Right ventricle myocardium superior (tissue), 1 donor: ENCODE measurements around the gene FAM171A2. TPM values are rescaled to one million over a fixed set of nuclear protein-coding genes. Genes with fewer than 3 reads are reported as not detected.
A peak's percentile ranks its signal among the peaks of the same experiment; 100 is the strongest.
"Not testable (repeated sequence)": the region's sequence is repeated elsewhere in the genome, so short reads cannot be mapped to it uniquely, and the experiment has no call there.

Experiments
- ATAC-seq: fragments of 200-7000 bp; cut with Tn5 transposase; one replicate; pipeline ENCODE4 v1.9.1; 2020; ENCODE audit warnings: mild to moderate bottlenecking; ENCODE audit not compliant: poor library complexity
- DNase-seq: peaks from one replicate; pipeline ENCODE4 v3.0.0-alpha.2; 2020
- intact Hi-C: fragments of 100-400 bp; cut with DNase I; formaldehyde crosslinking; loops from one replicate; pipeline ENCODE4 v1.11.2; 2022
- total RNA-seq: library from RNA; stranded (reverse); fragmentation: NEBNext Ultra II Directional; extraction: Animal tissue kit (Norgen Biotek cat#: 25700); gene quantifications from one replicate; pipeline ENCODE4 v1.2.1, GENCODE V29; 2021
- donor health status: DM: no; HTN: yes; CAD: no; lungs with severe emphysema.

The FAM171A2 gene
- total RNA-seq, 1 donor from 2014 or later = 0.62 TPM

DNA sequence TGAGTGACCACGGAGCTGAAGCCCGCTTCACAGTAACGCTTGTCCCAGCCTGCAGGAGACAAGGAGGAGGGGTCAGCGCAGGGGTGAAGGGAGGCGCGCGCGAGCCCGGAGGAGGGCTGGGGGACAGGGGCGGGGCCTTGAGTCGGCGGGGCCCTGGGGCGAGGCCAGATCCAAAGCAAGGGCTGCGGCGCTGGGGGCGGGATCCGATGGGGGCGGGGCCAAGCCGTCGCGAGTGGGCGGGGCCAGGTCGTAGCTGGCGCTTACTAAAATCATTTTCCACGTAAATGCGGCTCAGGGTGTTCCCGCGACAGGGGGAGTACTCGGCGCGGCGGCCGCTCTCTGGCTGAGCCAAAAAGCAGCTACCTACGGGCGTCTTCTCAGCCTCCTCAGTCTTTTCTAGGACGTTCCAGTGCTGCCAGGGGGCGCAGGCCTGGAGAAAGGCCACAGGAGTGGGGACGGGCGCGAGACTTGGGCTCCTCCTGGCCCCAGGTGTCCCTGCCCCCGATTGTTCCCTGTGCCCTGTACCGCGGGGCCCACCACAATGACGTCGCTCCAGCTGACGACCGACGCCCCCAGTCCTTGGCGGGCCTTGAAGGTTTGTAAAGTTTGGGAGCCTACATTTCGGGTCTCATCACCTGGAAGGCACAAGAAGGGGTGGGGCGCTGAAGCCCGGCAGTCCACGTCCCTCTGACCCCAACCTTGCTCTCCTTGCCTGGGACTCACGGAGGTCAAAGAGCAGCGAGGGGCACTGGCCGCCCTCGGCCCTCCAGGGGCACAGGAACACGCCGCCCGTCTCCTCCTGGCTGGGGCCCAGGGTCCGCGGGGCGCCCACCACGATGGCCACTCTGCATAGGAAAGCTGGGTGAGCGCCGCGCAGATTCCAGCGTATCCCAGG is 21.9 kb upstream of the FAM171A2 start:
- peak; percentile 87 for DNase-seq
- intact Hi-C loops = no loop called here

DNA sequence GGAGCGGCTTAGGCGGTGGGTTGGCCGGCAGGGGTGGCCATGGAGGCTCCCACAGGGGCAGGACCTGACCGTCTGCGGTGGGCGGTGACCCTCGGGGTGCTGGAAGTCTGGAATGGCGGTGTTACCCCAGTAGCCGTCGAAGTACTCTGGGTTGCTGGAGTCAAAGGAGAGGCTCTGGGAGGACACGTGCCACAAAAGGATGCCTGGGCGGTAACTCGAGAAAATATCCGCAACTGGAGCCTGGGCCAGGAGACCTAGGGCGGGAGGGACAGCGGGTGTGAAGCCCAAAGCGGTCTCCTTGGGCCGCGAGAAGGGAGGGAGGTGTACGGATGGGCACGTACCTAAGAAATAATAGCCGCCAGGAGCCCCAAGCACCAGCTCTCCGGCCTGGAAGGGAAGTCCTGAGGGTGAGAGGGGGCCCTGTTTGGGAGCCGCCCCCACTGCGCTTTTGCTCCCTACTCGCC is 21.2 kb upstream of the FAM171A2 start:
- ATAC-seq = peak; percentile 23
- no peak for DNase-seq
- intact Hi-C loops = no loop called here

More for the DNA sequence above, 21.9 kb upstream of the FAM171A2 start:
- peak; percentile 94 for ATAC-seq

DNA sequence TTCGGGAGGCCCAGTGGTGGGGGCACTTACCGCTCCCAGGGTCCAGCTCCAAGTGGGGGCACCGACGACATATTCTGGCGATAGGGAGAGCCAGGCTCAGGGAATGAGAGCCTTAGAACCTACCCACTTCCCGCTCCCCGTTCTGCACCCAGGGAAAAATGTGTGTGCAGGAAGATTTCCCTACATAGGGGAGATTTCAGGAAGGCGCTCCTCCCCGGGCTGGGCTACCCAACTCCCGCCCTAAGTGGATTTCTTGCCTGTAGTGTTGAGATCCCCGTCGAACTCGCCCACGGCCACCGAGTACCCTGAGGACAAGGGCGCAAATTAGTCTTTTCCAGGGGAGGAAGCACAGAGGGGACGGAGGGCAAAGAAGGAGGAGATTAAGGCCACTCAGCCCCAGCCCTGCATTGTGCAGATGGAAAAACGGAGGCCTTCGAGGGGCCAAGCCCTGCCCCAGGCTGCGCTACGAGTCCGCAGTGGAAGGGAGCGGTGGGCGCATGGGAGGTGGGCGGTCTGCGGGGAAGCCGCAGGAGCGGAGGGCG is 20.7 kb upstream of the FAM171A2 start:
- DNase-seq (no peak), ATAC-seq (no peak)
- intact Hi-C loops = no loop called here

DNA sequence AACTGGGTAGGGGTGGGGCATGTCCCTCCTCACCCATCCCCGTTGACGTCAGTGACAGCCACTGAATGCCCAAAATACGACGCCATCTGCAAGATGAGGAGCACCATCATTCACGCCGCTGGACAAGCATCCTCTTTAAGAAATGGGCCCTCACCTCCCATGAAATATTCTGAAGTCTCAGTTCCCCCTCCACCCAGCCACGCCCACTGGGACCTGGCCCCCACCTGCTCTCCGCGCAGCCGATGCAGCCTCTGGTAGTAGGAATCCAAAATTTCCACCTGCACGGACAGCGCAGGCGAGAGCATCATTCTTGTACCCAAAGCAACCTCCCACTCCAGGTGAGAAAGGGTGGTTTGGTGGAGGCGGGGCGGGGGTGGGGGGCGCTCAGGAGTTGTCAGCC is 20.2 kb upstream of the FAM171A2 start:
- ATAC-seq (no peak), DNase-seq (no peak)
- intact Hi-C loops = no loop called here

DNA sequence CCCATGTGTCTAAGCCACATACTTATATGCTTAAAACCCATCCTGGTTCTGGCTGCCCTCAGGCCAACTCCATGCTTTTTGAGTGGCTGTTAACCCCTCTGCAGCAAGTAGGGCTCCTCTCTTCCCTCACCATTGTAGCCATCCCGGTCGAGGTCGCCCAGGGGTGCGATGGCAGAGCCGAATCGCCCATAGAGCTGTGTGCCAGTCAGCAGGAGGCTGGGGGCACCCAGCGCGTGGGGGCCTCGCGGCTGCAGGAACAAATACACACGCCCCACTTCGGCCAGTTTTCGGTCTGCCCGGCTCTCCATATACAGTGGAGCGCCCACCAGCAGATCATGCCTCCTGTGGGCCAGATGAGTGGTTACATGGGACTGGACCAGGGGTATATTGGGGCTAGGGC is 19.7 kb upstream of the FAM171A2 start:
- ATAC-seq (no peak), DNase-seq (no peak)
- intact Hi-C loops = no loop called here

DNA sequence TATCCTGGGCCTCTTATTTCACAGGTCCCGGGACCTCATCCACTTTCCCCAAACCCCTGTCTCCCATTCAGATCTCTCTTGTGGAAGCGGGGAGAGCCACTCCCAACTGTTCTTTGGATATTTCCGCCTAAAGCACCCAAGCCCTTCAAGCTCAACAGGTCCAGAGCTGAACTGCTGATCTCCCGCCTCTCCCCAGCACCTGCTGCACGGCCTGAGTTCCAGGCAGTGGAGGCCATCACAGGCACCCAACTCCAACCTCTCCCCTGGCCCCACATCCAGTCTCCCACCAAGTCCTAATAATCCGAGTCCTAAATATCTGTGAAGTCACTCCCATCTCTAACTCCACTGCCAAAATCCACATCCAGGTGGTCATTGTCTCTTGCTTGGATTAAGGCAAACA is 19.3 kb upstream of the FAM171A2 start:
- no peak for ATAC-seq
- intact Hi-C loops = no loop called here
- DNase-seq = no peak

DNA sequence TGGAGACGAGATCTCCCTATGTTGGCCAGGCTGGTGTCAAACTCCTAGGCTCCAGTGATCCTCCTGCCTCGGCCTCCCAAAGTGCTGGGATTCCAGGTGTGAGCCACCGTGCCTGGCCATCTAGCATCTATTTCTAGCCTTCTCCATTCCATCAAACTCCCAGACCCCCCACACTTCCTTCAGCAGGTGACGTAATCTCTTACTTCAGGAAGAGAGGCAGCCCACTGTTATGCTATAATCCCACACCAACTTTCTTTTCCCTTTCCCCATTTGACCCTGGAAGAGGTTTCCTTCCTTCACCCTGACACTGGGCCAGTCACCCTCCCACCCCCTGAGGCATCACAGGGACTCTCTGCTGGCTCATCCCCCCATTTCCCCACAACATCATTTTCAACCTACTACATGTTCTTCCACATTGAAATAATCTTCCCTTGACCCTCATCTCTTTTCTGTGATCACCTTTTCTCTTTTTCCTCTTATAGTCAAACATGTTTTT is 18.2 kb upstream of the FAM171A2 start:
- DNase-seq (no peak), ATAC-seq (no peak)
- intact Hi-C loops = no loop called here

DNA sequence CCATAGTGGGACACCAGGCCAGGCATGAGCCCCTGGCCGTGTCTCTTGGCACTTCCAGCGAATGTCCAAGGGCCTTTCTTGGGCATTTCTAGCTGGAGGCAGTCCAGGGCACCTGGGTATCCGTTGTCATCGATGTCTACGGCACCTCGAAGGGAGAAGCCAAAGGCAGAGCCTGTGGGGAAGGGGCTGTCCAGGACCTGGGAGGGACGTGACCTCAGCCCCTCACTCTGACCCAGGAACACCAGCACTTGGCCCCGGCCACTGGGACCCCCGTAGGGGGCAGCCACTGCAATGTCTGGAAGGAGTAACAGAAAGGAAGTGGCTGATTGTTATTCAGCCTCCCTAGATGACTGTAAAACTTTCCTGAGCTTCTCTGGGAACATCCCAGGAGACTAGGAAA is 17.1 kb upstream of the FAM171A2 start:
- DNase-seq = no peak
- no peak for ATAC-seq
- intact Hi-C loops = no loop called here

DNA sequence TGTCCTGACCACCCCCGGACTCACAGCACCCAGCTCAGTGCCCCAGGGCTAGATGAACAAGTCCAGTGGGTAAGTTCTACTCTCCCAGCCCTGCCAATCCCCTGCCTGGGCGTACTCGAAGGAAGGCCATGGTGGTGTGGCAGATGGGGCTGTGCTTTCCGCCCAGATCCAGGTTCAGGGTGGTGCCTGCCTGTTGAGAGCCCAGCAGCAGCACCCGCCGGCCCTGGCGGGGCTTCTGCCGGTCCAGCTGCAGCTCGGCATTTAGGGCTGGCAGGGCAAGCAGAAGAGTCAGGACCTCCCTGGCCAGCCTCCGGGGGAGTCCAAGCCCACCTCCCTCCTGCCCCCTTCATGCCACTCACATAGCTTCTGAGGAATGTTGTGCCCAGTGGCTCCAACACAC is 16.2 kb upstream of the FAM171A2 start:
- intact Hi-C loops = no loop called here
- ATAC-seq (no peak), DNase-seq (no peak)

DNA sequence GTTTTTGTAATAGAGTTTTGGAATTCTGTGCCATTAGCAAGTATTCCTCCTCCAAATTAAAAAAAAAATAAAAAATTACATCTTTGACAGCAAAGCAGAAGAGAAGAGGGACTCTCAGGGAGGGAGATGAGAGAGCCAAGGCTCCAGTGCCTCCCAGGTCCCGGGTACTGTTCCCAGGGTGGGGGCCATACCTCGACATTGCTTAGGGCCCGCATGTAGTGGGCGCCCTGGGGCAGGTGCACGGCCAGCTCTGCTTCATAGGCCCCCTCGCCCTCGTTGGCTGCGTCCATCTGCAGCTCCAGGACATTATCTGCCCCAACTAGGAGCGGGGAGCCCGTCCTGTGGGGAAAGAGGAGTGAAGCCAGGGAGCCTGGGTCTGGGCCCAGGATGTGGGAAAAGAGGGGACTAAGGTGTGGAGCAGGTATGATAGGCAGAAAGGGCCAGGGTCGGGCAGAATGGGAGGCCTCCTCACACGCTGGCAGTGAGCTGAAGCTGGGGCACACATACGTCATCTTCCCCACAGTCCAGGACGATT is 14.6 kb upstream of the FAM171A2 start:
- ATAC-seq (no peak), DNase-seq (no peak)
- intact Hi-C loops = no loop called here

DNA sequence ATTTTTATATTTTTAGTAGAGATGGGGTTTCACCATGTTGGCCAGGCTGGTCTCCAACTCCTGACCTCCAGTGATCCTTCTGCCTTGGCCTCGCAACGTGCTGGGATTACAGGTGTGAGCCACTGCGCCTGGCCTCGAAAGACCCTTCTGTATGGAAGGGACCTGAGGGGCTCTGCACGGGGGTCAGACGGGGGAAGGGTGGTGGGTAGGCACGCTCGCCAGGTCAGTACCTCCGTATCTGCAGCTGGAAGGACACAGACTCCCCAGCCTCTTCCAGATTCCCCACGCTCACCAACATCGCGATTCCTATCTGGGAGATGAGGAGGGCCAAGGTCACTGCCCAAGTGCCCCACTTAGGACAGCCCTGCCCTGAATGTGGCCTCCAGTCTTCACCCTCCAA is 13.1 kb upstream of the FAM171A2 start:
- no peak for ATAC-seq
- intact Hi-C loops = no loop called here
- DNase-seq = no peak

DNA sequence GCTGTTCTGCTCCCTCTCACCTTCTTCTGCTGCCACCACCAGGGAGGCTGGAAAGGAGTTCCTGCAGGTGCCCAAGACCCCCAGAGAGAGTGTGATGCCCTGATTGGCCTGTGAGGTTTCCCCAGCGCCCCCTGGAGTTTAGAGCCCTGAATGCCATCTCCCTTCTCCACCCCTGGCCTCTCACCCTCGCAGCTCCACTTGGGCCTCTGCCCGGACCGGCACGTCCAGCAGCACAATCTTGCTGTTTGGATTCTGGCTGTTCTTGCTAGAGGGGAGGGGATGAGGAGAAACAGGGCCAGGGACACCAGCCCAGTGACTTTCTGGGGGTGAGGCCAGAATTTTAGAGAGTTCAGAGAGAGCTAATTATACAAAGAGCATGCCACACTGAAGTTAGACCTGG is 12.5 kb upstream of the FAM171A2 start:
- ATAC-seq = peak; percentile 86
- DNase-seq = peak; percentile 81
- intact Hi-C loops = no loop called here

DNA sequence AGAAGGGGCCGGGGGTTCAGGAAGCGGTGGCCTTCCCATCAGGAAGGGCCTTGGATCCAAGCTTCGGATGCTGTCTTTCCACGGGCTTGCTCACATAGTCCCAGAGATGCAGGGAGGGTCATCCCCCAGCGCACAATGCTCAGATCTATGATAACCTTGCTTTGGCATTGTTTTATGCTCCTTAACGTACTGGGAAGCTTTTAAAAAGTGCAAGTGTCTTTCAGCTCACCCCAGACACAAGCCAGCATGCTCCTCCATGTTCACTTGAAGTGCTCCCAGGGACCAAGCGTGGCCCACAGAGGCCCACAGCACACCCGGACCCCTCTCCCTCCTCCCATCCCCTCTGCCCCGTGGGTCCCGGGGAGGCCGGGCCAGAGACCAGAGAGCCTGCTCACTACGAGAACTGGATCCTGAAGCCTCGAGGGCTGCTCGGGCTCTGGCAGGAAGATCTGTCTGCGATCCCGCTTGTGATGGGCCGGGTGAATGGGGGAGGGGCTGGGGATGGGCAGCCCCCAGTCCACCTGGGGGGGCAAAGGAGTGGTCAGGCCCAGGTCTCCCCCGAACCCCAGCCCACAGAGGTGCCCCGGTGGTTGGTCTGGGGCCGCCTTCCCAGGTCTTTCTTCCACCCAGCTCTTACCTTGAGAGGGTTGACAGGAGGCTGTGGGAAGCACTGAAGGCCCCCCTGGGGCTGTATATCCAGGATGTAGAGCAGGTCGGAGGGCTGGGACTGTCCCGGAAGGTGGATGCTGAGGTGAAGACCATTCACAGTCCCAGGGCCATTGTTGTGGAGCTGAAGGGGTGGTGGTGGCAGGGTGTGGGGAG is 11.8 kb upstream of the FAM171A2 start:
- DNase-seq (no peak), ATAC-seq (peak; percentile 21)
- intact Hi-C loops = no loop called here

DNA sequence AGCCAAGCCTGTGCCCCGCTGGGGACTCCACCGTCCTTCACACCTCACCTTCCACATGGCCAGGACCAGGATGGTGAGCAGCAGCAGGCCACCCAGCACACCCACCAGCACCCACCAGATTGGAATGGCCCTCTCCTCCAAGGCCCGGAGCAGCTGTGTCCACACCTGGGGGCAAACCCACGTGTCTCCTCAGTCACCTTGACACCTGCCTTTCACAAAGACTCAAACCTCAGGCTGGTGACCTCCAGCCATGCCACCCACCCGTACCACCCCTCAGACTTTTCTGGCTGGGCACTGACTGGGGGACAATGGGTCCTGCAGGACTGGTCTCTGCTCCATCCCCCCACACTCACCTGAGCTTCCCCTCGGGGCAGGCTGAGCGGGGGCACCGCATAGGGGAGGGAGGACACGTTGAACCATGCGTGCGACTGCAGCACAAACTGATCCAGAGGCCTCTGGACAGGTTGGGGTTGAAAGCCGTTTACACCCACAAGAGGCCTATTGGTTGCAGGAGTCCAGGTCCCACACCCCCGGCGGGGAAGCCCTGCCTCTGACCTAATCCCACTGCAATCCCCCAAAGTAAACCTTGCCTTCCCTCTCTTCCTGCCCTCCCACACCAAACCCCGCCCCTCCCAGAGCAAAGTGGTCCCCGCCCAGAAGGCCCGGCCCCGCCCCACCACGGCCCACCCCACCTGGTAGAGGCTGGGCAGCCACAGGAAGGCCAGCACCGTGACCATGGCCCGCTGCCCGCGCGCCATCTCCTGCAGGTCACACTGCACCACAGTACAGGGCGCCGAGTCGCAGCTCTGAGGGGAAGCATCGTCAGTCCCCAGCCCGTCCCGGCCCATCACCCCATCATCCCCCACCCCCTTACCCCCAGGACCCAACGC is 10.9 kb upstream of the FAM171A2 start:
- no peak for DNase-seq
- peak; percentile 20 for ATAC-seq
- intact Hi-C loops = no loop called here

DNA sequence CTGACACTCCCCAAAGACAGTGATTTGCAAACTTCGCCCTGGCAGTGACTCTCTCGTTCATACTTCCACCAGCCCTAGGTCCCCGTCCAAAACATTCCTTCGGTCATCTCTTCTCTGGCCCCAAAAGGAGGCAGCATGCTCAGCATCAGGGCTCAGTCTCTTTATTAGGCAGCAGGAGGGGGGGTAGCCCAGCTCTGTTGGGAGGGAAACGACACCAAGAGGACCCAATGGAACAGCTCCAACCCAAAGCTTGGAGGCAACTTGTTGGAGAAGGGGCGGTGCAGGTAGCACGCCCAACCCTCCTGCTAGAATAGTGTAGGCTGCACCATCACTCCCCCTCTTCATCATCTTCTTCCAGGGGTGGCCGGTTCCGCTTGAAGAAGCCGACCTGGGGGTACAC is 8.4 kb upstream of the FAM171A2 start:
- intact Hi-C loops = no loop called here
- no peak for DNase-seq
- ATAC-seq = no peak

DNA sequence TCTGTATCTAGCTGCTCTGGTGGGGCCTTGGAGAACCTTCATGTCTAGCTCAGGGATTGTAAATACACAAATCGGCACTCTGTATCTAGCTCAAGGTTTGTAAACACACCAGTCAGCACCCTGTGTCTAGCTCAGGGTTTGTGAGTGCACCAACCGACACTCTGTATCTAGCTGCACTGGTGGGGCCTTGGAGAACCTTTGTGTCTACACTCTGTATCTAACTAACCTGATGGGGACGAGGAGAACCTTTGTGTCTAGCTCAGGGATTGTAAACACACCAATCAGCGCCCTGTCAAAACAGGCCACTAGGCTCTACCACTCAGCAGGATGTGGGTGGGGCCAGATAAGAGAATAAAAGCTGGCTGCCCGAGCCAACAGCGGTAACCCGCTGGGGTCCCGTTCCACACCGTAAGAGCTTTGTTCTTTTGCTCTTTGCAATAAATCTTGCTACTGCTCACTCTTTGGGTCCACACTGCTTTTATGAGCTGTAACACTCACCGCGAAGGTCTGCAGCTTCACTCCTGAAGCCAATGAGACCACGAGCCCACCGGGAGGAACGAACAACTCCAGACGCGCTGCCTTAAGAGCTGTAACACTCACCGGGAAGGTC is 5.9 kb upstream of the FAM171A2 start:
- intact Hi-C loops, DNase-seq, ATAC-seq: not testable (repeated sequence)

DNA sequence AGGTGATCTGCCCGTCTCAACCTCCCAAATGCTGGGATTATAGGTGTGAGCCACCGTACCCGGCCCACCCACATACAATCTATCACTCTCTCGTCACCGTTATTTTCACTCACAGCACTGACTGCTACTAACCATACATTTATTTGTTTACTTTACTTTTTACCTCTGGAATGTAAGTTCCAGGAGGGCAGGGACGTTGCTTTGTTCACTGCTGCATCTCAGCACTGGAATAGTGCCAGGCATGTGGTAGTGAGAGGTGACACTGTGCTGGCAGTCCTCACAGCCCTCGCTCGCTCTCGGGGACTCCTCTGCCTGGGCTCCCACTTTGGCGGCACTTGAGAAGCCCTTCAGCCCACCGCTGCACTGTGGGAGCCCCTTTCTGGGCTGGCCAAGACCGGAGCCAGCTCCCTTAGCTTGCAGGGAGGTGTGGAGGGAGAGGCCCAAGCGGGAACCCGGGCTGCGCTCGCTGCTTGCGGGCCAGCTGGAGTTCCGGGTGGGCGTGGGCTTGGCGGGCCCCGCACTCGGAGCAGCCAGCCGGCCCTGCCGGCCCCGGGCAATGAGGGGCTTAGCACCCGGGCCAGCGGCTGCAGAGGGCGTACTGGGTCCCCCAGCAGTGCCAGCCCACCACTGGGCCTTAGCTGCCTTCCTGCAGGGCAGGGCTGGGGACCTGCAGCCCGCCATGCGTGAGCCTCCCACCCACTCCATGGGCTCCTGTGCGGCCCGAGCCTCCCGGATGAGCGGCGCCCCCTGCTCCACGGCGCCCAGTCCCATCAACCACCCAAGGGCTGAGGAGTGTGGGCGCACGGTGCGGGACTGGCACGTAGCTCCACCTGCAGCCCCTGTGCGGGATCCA is 5.0 kb upstream of the FAM171A2 start:
- DNase-seq, intact Hi-C loops, ATAC-seq: not testable (repeated sequence)
